Suppressor macrophage treated with lipopolysaccharide for 1 hour (primary cell): ENCODE results near the gene MITF.
A peak's percentile ranks its signal among the peaks of the same experiment; 100 is the strongest.
"Not testable (repeated sequence)": the region's sequence is repeated elsewhere in the genome, so short reads cannot be mapped to it uniquely, and the experiment has no call there.

Source experiments
- DNase-seq, 3 donors: peaks; one replicate each; pipeline ENCODE4 v3.0.0-alpha.2; 2020 to 2022

The MITF gene

DNA sequence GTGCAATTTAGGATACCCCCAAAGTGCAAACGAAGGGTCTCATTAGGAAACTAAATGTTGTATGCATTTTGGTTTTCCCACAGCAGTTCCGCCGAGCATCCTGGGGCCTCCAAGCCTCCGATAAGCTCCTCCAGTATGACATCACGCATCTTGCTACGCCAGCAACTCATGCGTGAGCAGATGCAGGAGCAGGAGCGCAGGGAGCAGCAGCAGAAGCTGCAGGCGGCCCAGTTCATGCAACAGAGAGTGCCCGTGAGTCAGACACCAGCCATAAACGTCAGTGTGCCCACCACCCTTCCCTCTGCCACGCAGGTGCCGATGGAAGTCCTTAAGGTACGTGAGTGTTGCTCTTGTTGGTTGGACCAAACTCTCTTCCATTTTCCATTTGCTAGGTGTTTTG is 139.8 kb downstream of the MITF start:
- no peak for DNase-seq

DNA sequence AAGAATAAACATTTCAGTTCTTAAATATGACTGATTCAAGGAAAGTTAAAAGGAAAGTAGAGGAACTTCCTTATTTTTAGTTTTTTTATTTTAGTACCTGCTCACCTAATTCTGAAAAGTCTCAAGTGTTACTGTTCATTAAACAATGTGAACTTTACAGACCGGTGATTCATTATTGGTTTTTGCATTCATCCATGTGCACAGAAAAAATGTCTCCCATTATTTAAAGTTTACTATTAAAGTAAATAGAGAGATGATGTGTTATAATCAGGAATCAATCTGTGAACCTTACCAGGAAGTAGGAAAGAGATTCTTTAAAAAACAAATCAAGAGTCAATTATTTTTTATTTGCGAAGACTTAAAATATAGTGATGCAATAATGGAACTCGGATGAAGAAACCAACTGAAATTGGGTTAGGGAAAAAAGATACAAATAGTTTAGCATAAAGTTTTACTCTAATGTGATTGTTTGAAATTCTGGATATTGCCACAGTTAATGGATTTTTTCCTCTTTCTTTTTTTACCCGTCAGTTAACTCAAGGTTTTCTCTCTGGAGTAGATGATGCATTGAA is 140.9 kb downstream of the MITF start:
- DNase-seq: no peak

DNA sequence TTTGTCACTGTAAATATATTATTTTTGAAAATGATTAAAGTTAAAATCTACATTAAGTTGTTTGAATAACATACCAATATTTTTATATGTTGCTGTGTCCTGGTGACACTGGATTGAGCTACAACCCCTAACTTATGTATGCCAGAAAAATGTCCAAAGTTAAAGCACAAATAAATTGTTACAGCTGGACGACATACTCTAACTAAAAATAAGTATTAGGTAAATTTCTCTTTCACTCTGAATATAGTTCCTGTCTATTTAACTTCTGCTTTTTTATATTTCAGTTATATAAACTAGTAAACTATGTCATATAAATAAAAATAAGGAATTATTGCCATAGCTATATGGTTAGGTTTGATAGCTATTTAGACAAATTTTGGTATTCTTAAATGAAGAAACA is 141.8 kb downstream of the MITF start:
- peak in 2 of 3 donors; percentile 55 to 58 for DNase-seq

DNA sequence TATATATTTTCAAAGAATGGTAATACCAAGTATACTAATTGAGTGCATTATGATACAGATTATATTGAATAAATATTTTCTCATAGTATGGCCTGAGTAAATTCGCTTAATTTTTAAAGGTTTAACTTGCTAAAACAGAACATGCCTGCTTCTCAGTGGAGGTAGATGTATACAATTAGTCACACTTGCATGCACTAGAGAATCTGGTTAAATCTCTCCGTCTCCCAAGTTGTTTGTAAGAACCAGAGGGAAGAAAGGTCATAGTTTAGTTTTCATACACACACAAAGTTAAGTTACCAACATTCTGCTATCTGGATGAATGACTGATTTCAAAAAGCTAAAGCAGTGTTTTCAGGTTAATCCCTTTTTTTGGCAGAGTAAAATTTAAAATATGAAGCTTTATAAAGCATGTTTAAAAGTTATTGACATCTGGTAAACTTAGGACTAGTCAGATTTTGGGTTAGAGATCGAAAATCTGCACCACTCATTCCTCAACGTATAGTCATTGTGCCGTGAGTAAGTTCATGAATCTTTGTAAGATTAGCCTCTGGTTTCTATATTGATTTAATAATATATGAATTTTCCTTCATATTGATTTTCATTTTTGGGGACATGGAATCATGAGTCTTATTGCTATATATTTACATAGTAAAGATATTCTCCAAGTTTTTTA is 142.6 kb downstream of the MITF start:
- DNase-seq: no peak

DNA sequence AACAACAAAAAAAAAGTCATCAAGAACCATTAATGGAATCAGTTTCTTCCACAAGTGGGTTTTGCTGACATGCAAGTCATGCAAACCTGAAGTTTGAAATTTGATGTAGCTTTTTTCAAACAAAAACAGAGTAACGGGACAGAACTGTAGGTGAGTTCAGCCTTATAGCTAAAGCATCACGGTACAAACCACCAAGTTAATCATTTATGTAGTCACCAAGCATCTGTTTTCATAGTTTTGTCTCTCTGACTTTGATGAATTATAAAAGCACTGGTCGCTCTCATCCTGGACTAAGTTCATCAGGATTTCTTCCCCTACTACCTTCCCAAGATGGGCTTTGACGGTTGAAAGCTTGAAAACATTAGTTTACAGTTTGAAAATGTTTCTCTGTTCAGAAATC is 143.3 kb downstream of the MITF start:
- no peak for DNase-seq

DNA sequence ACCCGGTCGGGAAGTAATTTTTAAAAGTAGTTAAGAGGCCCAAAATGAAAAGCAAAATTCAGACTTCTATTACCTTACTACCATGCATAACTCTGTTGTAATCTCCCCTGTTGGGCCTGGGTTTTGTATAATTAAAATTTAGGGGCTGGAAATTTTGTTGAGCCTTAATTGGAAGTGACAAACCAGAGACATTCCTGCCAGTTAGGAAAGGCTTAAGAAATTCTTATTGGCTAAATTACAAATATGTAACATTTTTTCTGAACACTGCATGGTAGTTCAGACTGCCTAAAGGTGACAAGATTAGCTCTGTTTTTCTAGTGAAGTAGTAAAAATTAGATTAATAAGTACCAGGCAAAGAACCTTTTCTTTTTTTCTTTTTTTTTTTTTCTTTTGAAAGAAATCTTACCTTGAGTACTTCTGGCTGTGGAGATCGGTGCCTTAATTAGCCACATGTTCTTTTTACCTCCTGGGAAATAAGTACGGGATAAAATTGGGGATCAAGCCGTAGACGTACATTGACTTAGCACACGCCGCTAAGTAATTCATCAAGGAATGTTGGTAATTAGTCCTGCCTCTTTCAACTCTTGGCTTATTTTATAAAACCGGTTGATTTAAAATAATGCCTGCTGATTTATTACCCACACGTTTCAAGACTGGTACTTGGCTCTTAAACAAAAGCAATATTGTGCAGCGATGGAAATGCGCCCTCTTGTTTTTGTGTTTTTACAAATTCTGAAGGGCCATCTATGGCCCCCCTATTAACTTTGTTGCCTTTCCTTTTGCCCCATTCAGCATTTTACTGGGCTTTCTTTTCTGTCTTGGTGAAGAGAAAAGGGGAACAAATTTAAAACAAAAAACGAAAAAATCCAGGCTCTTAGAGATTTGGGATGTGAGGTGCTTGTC is 149.0 kb downstream of the MITF start:
- DNase-seq: no peak

DNA sequence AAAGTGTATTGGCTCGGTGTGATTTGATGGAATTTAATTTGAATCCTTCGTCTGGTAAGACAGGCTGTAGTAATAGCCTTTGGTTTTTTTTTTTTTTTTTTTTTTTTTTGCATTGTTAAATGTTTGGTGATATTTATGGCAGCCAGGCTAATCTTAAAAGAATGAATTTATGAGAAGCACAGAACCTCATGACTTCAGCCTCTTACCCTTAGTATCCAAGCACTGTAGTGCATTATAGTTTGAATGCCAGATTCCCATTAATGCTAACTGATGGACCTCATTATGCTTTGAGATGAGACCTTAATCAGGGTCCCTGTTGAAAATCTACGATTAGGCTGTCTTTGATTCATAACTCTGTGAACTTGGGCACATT is 149.7 kb downstream of the MITF start:
- DNase-seq: no peak

DNA sequence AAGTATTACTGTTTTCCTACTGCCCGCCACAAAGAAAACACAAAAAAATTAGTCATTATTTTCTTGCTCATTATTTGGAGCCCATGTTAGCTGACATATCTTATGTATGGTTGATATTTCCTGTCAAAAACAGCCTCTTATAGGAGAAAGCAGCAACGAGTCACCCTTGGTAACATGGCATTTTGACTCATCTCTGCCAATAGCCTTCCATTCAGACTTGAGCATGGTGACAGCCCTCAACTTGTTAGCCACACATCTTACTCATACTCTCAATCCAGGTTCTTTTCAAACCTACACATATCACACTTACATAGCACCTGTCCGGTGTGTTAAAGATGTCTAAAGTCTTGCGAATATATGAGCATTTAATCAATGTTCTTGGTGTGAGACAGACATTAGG is 150.8 kb downstream of the MITF start:
- DNase-seq: peak; percentile 48 to 78 (median 74)

DNA sequence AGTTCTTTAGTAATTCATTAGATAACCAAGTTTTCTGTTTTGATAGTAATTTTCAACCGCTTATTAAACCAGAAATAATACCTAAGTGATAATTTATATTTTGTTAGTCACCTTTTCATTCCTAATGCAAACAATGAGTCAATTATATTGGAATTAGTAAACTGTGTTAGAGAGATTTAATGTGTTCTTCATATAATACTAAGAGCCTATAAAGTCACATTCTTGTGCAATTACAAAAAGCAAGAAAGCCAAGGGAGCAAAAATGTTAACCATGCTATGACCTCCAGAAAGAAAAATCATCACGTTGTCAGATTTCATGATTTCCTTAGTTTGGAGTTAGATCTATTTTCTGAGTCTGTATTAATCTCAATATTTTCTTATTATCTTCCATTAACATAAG is 151.4 kb downstream of the MITF start:
- DNase-seq: no peak

DNA sequence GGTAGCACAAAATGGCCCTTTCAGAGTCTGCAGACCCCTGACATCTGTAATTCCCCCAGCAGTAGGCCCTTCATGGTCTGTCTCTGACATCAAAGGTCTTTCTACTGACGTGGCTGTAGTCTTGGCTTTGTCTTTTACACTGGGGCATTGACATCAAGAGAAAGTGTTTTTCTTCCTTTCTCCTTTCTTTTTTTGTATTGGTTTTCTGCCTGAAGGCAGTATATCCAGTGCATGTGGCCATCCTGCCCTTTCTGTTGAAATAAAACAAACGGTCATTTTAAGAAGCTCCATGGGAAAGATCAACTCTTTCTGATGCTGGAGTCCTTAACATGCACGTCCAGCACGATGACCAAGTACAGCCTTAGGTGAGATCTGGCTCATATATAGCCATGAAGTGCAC is 153.4 kb downstream of the MITF start:
- DNase-seq: no peak

DNA sequence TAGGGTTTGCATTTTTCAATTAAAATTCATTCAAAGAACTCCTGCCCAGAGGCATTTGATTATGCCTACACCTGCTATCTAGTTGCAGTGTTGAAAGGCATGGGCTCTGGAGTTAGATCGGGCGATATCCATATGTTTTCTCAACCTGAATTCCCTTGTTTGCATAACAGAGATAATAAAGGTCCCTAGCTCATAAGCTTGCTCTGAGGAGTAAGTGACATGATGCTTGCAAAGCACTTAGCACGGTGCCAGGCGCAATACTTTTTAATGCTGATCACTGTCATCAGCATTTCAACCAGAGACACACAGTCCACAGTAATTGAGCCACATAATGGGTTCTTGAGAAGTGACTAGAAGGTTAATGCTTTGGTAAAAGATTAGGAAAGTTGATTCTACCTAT is 154.0 kb downstream of the MITF start:
- no peak for DNase-seq

DNA sequence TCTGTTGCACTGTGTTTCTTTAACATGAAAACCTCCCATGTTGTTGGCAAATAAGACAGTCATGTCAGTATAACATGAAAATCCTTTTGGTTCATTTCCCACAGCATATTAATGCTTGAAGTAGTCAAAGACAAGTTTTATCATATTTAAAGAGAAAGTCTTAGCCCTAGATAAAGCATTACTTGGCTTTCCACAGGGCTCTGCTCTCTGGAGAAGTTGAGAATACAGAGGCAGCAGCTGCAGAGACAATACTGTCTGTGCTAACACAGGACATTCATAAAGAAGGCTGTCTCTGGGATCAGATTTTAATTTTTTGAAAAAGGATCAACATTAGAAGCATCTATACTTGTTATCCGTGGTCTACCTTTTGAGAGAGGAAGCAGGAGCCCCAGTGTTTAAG is 156.8 kb downstream of the MITF start:
- no peak for DNase-seq

DNA sequence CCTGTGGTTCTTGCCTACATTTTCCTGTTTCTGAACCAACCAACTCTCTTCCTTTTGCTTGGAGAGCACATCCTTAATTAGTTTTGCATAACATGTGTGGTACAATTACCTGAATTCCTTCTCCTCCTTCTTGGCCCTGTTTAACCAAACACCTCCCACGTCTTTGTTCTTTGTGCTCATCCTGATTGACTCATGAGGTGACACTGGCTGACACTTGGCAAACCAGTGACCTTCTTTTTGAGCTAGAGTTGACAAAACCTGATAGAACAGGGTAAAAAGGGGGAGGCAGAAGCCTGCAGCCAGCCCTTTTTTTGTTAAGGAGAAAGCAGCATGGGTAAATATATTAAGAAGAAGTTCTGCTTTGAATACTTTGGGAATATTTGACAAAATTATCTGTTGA is 161.1 kb downstream of the MITF start:
- DNase-seq: peak in 1 of 3 donors; percentile 18

DNA sequence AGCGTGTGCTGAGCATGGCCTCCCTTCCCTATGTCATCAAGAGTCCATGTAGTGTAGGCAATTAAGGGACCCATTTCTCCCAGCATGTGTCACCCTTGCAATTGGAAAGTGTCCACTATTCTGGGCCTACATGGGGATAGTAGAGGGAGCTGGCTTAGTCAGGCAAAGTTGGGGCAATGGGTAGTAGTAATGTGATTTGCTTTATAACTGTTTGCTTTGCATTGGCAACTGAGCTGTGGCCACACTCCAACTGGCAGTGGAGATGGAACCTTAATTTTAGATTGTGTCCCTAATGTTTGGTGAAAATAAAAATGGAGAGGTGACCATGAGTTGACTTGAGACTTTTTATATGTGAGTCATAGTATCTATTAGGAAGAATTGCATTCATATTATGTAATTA is 162.5 kb downstream of the MITF start:
- DNase-seq: no peak

DNA sequence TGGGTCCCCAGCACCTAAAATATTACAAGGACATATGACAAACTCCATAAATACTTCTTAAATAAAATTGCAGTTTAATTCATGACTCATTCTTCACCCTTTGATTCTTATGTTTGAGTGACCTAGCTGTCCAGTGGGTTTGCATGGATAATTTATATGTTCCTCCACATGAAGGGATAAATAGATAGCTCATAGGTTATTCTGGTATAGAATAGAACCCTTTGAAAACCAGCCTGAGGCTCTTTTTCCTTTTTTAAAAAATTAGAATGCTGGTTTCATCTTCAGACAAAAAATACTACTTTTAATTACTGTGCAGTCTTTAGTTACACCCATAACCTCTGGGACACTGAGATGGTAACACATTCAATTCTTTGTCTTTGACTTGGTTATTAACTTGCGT is 163.1 kb downstream of the MITF start:
- DNase-seq: no peak

DNA sequence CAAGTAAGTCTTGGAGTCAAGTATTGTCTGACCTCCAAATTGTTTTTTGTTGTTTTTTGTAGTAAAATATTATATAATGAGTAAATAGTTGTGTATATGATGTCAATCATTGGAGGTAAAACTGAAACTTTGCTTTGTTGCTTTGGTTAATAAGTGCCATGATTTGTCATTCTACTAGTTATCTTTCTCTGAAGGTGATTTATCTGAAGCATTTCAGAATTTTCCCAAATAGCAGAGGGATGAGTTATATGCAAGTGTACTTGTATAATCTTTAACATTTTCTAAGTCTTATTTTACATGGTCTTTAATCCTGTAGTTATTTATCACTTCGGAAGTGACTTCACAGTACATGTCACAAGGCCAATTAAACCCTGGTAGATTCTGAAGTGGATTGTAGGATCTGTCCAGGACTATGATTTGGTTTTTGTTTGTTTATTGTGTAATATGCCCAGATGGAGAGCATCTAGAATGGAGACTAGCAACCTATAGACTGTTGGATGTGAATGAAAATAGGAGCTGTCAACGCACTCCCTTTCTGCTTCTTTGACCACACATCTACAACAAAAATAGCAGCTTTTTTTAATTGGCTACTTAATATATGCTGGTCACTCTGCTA is 167.2 kb downstream of the MITF start:
- no peak for DNase-seq

DNA sequence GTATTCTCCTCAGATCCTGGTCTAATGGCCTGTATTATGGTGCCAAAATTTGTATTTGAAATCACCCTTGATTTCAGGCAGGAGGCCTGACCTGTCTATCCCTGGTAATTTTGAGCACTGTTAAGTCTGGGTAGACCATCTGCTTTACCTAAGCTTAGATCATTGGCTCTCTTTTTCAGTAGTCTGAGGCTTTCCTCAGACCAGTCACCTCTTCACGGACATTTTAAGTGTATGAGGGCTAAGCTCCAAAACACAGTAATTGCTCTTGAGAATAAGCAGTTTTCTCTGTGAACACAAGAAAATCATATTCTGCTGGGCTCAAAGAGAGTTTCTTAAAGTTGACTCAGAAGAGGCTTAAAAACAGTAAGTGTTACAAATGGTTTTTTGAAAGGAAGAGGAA is 168.3 kb downstream of the MITF start:
- peak in 1 of 3 donors; percentile 24 for DNase-seq

DNA sequence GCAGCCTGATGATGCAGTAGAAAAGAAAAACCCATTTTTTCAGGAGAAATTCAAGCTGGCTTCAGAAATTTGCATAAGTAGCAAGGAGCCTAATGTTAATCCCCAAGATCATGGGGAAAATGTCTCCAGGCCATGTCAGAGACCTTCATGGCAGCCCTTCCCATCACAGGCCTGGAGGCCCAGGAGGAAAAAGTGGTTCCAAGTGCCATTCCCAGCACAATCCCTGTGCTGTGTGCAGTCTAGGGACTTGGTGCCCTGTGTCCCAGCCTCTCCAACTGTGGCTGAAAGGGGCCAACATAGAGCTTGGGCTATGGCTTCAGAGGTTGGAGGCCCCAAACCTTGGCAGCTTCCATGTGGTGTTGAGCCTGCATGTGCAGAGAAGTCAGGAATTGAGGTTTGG is 170.6 kb downstream of the MITF start:
- DNase-seq: not testable (repeated sequence)

DNA sequence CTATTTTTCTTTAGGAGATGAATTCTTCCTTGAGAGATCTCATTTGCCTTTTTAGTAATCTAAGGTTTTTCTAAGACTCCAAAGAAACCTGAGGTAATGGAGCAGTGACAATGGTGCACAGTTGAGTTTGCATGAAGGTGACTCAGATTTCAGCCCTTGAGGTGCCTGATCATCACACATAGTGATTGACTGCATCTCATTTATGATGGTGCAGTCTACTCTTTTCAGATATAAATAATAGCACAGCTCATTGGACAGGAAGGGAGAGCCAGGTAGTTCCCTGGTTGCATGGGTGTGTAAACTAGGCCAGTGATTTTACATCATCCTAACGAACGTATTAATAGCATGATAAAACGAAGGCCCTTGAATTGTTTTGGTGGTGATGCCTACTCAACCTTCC is 174.2 kb downstream of the MITF start:
- DNase-seq: no peak

DNA sequence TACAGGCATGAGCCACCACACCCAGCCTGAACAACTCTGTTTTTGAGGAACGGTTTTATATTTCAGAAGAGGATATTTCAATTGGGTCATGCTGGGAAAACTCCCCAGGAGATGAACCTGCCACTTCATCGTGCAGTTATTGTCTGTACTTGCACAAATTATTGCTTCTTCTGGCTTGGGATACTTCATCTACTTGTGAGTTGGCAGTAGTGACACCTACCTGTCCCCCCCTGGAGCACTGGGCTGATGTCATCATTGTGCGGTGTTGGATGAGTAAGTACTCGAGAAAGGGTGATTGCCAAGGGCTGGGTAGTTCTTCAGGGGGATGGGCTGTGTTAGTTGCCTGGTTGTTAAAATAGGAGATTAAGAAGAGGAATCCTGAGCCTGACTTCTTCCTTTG is 175.1 kb downstream of the MITF start:
- peak; percentile 35 to 54 (median 47) for DNase-seq

DNA sequence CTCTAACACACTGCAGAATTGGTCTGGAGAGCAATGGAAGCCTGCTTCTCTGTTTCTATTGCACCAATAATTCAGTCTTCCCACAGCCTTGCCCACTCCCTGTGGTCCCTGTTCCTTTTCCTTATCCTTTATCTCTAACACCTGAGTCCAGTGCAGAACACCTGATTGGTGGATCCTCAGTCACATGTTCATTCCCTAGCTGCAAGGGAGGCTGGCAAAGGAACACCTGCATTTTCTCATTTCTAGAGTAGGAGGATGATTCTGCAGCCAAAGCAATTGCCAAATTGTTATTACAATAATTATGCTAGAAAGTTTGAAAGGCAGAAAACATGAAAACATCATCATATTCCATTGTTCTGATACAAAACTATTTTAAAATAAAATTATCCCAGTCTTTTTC is 176.5 kb downstream of the MITF start:
- no peak for DNase-seq

DNA sequence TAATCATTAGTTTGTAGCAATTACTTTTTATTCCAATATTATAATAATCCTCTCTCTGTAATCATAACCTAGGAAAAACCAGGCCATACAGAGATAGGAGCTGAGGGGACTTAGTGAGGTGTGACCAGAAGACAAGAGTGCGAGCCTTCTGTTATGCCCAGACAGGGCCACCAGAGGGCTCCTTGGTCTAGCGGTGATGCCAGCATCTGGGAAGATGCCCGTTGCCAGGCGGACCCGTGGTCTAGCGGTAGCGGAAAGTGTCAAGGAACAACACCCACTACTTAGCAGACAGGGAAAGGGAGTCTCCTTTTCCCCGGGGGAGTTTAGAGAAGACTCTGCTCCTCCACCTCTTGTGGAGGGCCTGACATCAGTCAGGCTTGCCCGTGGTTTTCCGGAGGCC is 180.7 kb downstream of the MITF start:
- not testable (repeated sequence) for DNase-seq

DNA sequence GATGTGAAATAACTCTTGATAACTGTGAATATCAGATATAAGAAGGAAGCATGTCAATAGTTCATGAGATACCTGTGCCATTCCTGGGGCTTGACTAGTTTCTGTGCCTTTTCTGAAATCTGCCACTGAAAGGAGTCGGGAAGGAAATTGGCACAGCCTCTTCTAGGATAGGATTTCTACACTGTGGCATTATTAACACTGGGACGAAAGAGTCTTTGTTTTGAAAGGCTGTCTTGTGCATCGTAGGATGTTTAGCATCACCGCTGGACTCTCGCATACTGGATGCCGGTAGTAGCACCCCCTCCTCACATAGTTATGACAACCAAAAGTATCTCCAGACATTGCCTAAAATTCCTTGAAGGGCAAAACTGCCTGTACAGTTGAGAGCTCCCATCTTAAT is 182.4 kb downstream of the MITF start:
- DNase-seq: no peak

DNA sequence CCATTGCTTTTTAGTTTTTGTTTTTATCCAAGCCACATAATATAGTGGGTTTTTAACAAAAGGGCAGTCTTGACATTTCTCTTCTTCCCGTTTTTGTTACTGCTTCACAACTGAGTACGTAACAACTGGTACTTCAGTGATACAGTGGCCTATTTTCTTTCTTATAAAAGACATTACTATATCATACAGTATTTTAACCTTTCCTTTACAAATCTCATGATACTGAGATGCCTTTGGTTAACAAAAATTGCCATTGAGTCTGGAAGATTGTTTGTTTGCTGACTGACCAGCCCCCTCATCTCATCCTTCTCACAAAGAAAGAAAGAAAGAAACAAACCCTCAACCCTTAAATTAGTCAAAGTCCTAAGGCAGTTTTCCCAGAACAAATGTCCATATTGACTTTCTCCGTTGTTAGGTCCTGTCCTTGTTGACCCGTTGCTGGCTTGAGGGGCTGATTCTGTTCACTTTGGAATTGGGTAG is 183.3 kb downstream of the MITF start:
- no peak for DNase-seq
